Activated naive CD8-positive, alpha-beta T cell treated with anti-CD3 and anti-CD28 coated beads for 36 hours (primary cell): ENCODE measurements around the gene DYNC2I2. TPM values are rescaled to one million over a fixed set of nuclear protein-coding genes. Genes with fewer than 3 reads are reported as not detected.
"Not testable (repeated sequence)": the region's sequence is repeated elsewhere in the genome, so short reads cannot be mapped to it uniquely, and the experiment has no call there.

Source experiments
- DNase-seq: peaks from one replicate; pipeline ENCODE4 v3.0.0; 2021
- H3K27ac Mint-ChIP-seq: one replicate; pipeline ENCODE4 v1.8.0; 2022; ENCODE audit warnings: mild to moderate bottlenecking, moderate library complexity, mixed read lengths
- H3K27me3 Mint-ChIP-seq: one replicate; pipeline ENCODE4 v1.8.0; 2022; ENCODE audit warnings: mild to moderate bottlenecking, mixed read lengths
- H3K36me3 Mint-ChIP-seq: one replicate; pipeline ENCODE4 v1.8.0; 2021; ENCODE audit warnings: mild to moderate bottlenecking, mixed read lengths
- H3K4me1 Mint-ChIP-seq: one replicate; pipeline ENCODE4 v1.8.0; 2021; ENCODE audit warnings: mixed read lengths
- H3K4me3 Mint-ChIP-seq: one replicate; pipeline ENCODE4 v1.8.0; 2022; ENCODE audit warnings: mild to moderate bottlenecking, moderate library complexity, mixed read lengths
- H3K9me3 Mint-ChIP-seq: one replicate; pipeline ENCODE4 v1.8.0; 2022; ENCODE audit warnings: mixed read lengths
- total RNA-seq, 2 experiments: library from RNA; stranded (reverse); gene quantifications; one replicate each; pipeline ENCODE4 v1.2.3, GENCODE V29; 2021

Gene DYNC2I2
- total RNA-seq, 2 experiments from 2014 or later = 34.3 to 38.1 TPM

GRCh38 chr9:128586934-128587333 is 69.7 kb downstream of the DYNC2I2 start:
- H3K9me3 Mint-ChIP-seq, H3K4me3 Mint-ChIP-seq, H3K27me3 Mint-ChIP-seq: not testable (repeated sequence)
- peak; percentile 8 for DNase-seq
- Mint-ChIP-seq H3K36me3 (peaks cover 40% of the 10 kb centered on the region), H3K4me1 (peaks cover 13% of the 10 kb centered on the region), H3K27ac (peak overlapping the region; percentile 84)

GRCh38 chr9:128585155-128585554 is 71.5 kb downstream of the DYNC2I2 start:
- not testable (repeated sequence) for DNase-seq, H3K4me3 Mint-ChIP-seq, H3K27ac Mint-ChIP-seq, H3K9me3 Mint-ChIP-seq, H3K27me3 Mint-ChIP-seq
- Mint-ChIP-seq H3K36me3 (peaks cover 35% of the 10 kb centered on the region), H3K4me1 (peaks cover 13% of the 10 kb centered on the region)

Other genes with a start within 250 kb of the DYNC2I2 start
- gene CERCAM, start 236.0 kb downstream of the DYNC2I2 start, total RNA-seq = 1 to 10 TPM; 1.4 to 2.2 TPM
- 10 to 100 TPM; 72.7 to 76.1 TPM for gene ODF2, start 200.8 kb downstream of the DYNC2I2 start, total RNA-seq
- gene GLE1, start 152.1 kb downstream of the DYNC2I2 start, total RNA-seq = 10 to 100 TPM; 45.1 to 45.8 TPM
- 100 to 1,000 TPM; 142 to 143 TPM for gene SPTAN1, start 104.3 kb downstream of the DYNC2I2 start, total RNA-seq
- 100 to 1,000 TPM; 953 to 971 TPM for gene SET, start 32.4 kb upstream of the DYNC2I2 start, total RNA-seq
- gene PKN3, start 45.7 kb upstream of the DYNC2I2 start, total RNA-seq = 1 to 10 TPM; 7.2 to 7.8 TPM
- 10 to 100 TPM; 47.1 to 52.6 TPM for gene ZDHHC12, start 67.3 kb upstream of the DYNC2I2 start, total RNA-seq
- 10 to 100 TPM; 13.7 to 14.4 TPM for gene ZER1, start 115.1 kb upstream of the DYNC2I2 start, total RNA-seq
- 10 to 100 TPM; 16.3 to 18.8 TPM for gene TBC1D13, start 130.4 kb upstream of the DYNC2I2 start, total RNA-seq
- gene ENDOG, start 161.7 kb upstream of the DYNC2I2 start, total RNA-seq = 10 to 100 TPM; 20.1 to 22.9 TPM
- 100 to 1,000 TPM; 109 to 111 TPM for gene SPOUT1, start 172.9 kb upstream of the DYNC2I2 start, total RNA-seq
- 1 to 10 TPM; 7.4 to 9.4 TPM for gene KYAT1, start 225.1 kb upstream of the DYNC2I2 start, total RNA-seq
- 10 to 100 TPM; 19.9 to 20.3 TPM for gene LRRC8A, start 225.3 kb upstream of the DYNC2I2 start, total RNA-seq